Stimulated activated naive CD4-positive, alpha-beta T cell treated with Interleukin-2 at 50 U/mL for 16 hours (primary cell): ENCODE measurements around the gene SPCS1.
A peak's percentile ranks its signal among the peaks of the same experiment; 100 is the strongest.
"Not testable (repeated sequence)": the region's sequence is repeated elsewhere in the genome, so short reads cannot be mapped to it uniquely, and the experiment has no call there.

ENCODE experiments used
- DNase-seq: peaks from one replicate; lab custom pipeline; 2025; lab: John Stamatoyannopoulos, UW

The SPCS1 gene

GRCh38 chr3:52705688-52706686 is at the start of gene SPCS1, which contains the start of gene GLT8D1:
SPCS1 (plus strand) TSS chr3:52706106; CDS start chr3:52706247, 141 bp downstream.
GLT8D1 (minus strand) TSS chr3:52705791; CDS start chr3:52700460, 5,331 bp downstream.
- peak; percentile 83 for DNase-seq

DNA sequence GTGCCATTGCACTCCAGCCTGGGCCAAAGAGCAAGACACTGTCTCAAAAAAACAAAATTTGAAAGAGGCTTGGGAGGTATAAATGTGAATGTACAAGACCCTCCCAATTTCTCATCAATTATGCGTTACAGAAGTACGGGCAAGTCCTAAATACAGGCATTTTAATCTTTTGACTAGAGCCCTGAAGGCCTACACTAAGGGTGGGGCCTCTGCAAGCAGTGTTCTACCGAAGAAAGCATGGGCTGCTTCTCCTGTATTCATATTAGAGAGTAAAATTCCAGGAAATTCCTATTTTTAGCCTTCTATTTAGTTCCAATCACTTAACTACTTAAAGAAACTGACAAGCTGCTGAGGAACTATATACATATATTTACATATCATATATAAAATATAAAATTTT is 45.9 kb upstream of the SPCS1 start:
- DNase-seq, result no peak

- DNase-seq, result no peak
These were observed 42.8 kb upstream of the SPCS1 start for GRCh38 chr3:52663098-52663497.

- DNase-seq, result peak; percentile 42
These were observed 35.0 kb upstream of the SPCS1 start for GRCh38 chr3:52670621-52671521.

GRCh38 chr3:52671676-52672075 is 34.2 kb upstream of the SPCS1 start:
- DNase-seq, result no peak

- DNase-seq, result not testable (repeated sequence)
These were observed 29.7 kb upstream of the SPCS1 start for GRCh38 chr3:52676201-52676600.

DNA sequence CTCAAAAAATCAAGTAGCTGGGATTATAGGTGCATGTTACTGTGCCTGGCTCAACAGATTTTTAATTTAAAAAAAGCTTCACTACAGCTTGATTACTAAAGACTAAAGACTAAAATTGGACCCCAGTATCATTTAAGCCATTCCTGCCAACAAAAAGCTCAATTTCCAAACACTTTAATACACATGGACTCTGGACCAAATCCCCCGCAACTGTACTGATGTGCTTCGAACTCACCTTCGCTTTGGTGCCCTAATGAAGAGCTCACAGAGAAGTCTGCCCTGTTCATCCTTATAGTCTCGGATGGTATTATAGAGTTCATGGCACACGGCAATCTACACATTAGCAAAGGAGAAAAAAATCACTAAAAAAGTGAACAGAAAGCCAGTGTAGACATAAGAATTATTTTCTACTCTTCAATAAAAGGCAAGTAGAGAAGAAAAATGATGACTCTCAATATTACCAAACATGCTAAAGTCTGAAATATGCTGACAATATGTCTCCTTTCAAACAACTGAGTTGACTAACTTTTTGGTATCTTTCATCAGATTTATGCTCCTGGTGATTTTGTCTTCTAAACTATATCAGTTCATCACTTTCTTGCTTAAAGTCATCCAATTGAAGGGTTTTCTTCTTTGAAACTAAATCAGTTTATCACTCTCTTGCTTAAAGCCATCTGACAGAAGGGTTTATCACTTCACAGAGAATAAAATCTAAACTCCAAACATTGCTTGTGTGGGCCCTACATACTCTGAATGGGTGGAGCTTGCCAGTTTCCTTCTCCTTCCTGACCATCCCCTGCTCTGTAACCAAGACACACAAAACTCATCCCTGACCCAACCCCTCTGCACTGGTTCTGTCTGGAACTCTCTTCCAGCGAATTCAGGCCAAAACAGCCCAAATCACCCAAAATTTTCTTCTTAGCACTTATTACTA is 27.4 kb upstream of the SPCS1 start:
- DNase-seq, result no peak

DNA sequence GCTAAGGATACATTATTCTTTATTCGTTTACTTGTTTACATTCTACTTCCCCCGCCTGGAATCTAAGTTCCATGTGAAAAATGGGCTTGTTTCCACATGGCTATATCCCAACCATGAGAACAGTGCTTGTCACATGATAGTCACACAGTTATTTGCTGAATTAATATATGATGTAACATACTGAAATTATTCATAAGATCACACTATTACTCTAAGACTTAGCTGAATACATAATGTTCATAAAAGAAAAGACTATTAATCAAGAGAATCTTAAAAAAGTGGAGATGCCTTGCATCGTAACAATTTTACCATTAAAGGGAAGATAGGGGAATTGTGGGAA is 26.7 kb upstream of the SPCS1 start:
- DNase-seq, result no peak

- DNase-seq, result no peak
These were observed 26.1 kb upstream of the SPCS1 start for GRCh38 chr3:52679811-52680210.

GRCh38 chr3:52681596-52681995 is 24.3 kb upstream of the SPCS1 start:
- DNase-seq, result no peak

DNA sequence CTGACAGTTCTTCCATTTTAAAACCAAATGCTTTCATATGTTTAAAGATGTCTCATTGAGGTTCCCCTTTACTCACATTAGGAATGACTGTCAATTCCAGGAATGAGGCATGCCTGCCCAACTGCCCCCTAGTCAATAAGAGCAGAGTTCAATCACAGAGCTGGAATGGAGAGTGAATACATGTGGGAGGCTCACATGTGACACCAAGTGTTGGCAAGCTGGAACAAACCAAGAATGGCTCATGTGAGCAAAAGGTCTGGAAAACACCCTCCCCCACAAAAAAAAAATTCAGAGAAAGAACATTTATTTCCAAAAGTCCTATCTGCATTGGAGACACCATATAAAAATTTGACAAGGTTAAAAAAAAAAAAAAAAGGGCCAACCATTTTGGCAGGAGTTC is 23.9 kb upstream of the SPCS1 start:
- peak; percentile 34 for DNase-seq

- DNase-seq, result no peak
These were observed 22.3 kb upstream of the SPCS1 start for GRCh38 chr3:52683611-52684010.

DNA sequence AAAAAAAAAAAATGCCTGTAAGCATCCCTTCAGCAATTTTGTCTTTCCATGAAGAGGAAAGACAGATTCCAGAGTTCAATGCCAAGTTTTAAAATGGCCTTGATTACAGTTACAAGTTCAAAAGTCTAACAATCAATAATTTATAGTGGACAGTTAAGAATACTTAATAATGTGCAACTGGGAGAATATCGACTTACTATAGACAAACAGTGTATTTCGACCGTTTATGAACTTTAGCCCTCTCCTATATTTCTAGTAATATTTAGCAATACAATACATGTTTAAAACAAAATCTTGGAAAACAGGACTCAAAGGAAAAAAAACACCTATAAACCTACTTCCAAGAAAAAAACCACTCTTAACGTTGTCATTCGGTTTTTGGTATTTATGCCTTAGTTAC is 21.7 kb upstream of the SPCS1 start:
- DNase-seq, result no peak

DNA sequence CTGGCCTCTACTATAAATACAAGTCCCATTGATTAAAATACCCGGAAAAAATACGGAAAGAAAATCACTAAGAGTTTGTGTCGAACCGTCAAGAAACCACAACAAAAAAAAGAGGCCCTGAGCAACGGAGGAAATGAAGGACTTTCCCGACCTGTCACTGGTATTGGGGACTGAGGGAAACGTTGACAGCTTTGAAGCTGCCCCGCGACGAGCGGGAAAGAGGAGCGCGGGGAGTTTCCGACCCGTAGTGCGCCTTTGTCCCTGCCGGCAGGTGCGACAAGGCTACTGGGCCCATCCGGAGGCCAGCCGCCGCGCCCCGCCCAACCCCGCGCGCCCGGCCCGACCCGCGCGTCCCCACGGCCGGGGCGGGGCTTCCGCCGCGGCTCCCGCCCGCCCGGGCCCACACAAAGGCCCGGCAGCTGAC is 20.6 kb upstream of the SPCS1 start:
- peak; percentile 79 for DNase-seq

- DNase-seq, result peak; percentile 93
These were observed 19.9 kb upstream of the SPCS1 start, which contains the start of the genes GNL3 and PBRM1 for GRCh38 chr3:52685709-52686691. GNL3 (plus strand) TSS chr3:52686032; CDS start chr3:52686093, 61 bp downstream. PBRM1 (minus strand) TSS chr3:52685913.

- no peak for DNase-seq
These were observed 17.6 kb upstream of the SPCS1 start for GRCh38 chr3:52688266-52688665.

- DNase-seq, result no peak
These were observed 16.8 kb upstream of the SPCS1 start for GRCh38 chr3:52689151-52689550.

GRCh38 chr3:52690560-52690959 is 15.3 kb upstream of the SPCS1 start:
- DNase-seq, result no peak

DNA sequence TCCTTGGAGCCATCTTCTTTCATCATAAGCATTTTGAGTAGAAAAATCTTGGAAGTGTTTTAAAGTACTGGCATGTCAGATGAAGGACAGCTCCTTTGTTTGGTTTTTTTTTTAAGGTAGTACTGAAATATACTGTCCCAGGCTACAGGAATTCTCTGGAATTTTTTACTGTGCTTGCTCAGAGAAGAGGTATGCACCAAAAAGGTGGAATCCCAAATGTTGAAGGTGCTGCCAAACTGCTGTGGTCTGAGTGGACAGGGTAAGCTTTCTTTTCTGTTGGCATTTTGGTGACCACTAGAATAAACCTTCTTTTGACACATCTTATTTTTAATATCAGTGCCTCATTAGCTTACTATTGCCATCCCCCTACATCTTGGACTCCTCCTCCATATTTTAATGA is 12.8 kb upstream of the SPCS1 start:
- no peak for DNase-seq
